GM12873 (cell line): ENCODE measurements around the gene NEDD9.

Experiments used
- CTCF ChIP-seq: IDR thresholded peaks from 2 replicates; pipeline ENCODE4 v1.5.1; 2012; ENCODE audit warnings: low read depth, mild to moderate bottlenecking, moderate library complexity, low read length, control low read depth; ENCODE audit not compliant: insufficient read depth; ENCODE audit errors: missing control alignments

Gene NEDD9

GRCh38 chr6:11189865-11190624 is 42.4 kb downstream of the NEDD9 start:
- TF ChIP-seq CTCF = no peak

GRCh38 chr6:11188161-11188915 is 44.1 kb downstream of the NEDD9 start:
- TF ChIP-seq CTCF = no peak

- TF ChIP-seq CTCF = no peak
Measured at GRCh38 chr6:11187301-11187700, 45.2 kb downstream of the NEDD9 start.

- TF ChIP-seq CTCF = no peak
Measured at GRCh38 chr6:11185204-11185842, 47.1 kb downstream of the NEDD9 start.

GRCh38 chr6:11183761-11184362 is 48.6 kb downstream of the NEDD9 start:
- no peak for TF ChIP-seq CTCF

- TF ChIP-seq CTCF = no peak
Measured at GRCh38 chr6:11181478-11182136, 50.9 kb downstream of the NEDD9 start.
